GM23248 (cell line): ENCODE results near the gene ELMO1. TPM values are rescaled to one million over a fixed set of nuclear protein-coding genes. Genes with fewer than 3 reads are reported as not detected.

Source experiments
- DNase-seq: peaks from one replicate; pipeline ENCODE4 v3.0.0-alpha.2; 2015
- H2AFZ ChIP-seq: fragments of 200-600 bp; sonication (generic); 2 replicates; pipeline ENCODE4 v1.6.1; 2016; ENCODE audit warnings: antibody characterized with exemption
- H3F3A ChIP-seq: fragments of 200-600 bp; sonication (generic); 2 replicates; pipeline ENCODE4 v1.6.1; 2016; ENCODE audit warnings: mild to moderate bottlenecking, antibody characterized with exemption, mixed run types; ENCODE audit not compliant: insufficient read depth
- H3K27ac ChIP-seq: fragments of 200-600 bp; sonication (generic); 2 replicates; pipeline ENCODE4 v1.5.1; 2016; ENCODE audit warnings: mild to moderate bottlenecking
- H3K27me3 ChIP-seq: fragments of 200-600 bp; sonication (generic); replicated peaks from 2 replicates; pipeline ENCODE4 v1.6.1; 2016; ENCODE audit warnings: mild to moderate bottlenecking; ENCODE audit not compliant: insufficient read depth
- H3K36me3 ChIP-seq: fragments of 200-600 bp; sonication (generic); 2 replicates; pipeline ENCODE4 v1.6.1; 2016; ENCODE audit warnings: low read depth, mild to moderate bottlenecking
- H3K4me1 ChIP-seq: fragments of 200-600 bp; sonication (generic); 2 replicates; pipeline ENCODE4 v1.6.1; 2016; ENCODE audit warnings: mild to moderate bottlenecking; ENCODE audit not compliant: insufficient read depth
- H3K4me2 ChIP-seq: fragments of 200-600 bp; sonication (generic); one replicate; pipeline ENCODE4 v1.6.1; 2016; ENCODE audit warnings: mild to moderate bottlenecking; ENCODE audit not compliant: unreplicated experiment
- H3K4me3 ChIP-seq: fragments of 200-600 bp; sonication (generic); 2 replicates; pipeline ENCODE4 v1.5.1; 2016; ENCODE audit warnings: mild to moderate bottlenecking
- H3K79me2 ChIP-seq: fragments of 200-600 bp; sonication (generic); 2 replicates; pipeline ENCODE4 v1.6.1; 2016; ENCODE audit warnings: mild to moderate bottlenecking; ENCODE audit not compliant: insufficient read depth
- H3K9ac ChIP-seq: fragments of 200-600 bp; sonication (generic); 2 replicates; pipeline ENCODE4 v1.6.1; 2016; ENCODE audit warnings: mild to moderate bottlenecking
- H3K9me2 ChIP-seq: fragments of 200-600 bp; sonication (generic); 2 replicates; pipeline ENCODE4 v1.6.1; 2016; ENCODE audit warnings: mixed run types, mild to moderate bottlenecking, moderate library complexity; ENCODE audit not compliant: insufficient read depth
- H3K9me3 ChIP-seq: fragments of 200-600 bp; sonication (generic); one replicate; pipeline ENCODE4 v1.6.1; 2017; ENCODE audit warnings: low read depth
- H4K20me1 ChIP-seq: fragments of 200-600 bp; sonication (generic); 2 replicates; pipeline ENCODE4 v1.6.0; 2016; ENCODE audit not compliant: insufficient read depth
- EZH2 ChIP-seq: fragments of 200-600 bp; sonication (generic); IDR thresholded peaks from 2 replicates; pipeline ENCODE4 v1.6.1; 2018; ENCODE audit warnings: antibody characterized with exemption, mild to moderate bottlenecking; ENCODE audit not compliant: insufficient read depth, poor library complexity, severe bottlenecking
- EZH2phosphoT487 ChIP-seq: fragments of 200-600 bp; sonication (generic); IDR thresholded peaks from 2 replicates; pipeline ENCODE4 v1.6.1; 2018; ENCODE audit warnings: antibody characterized with exemption, moderate library complexity, mild to moderate bottlenecking, low read depth; ENCODE audit not compliant: insufficient read depth
- WGBS, 2 experiments: methylation state at CpG; one replicate each; pipeline ENCODE4 v1.1.6; 2015 to 2017; ENCODE audit warnings: low lambda C conversion rate in 2 of 2, low coverage in 1 of 2; ENCODE audit errors: missing lambda C conversion rate in 2 of 2; 5-methylcytosine and 5-hydroxymethylcytosine counted together
- in situ Hi-C: fragments of 300-500 bp; cut with MboI; formaldehyde crosslinking; loops from 2 replicates; pipeline ENCODE4 v1.15.0; 2020
- polyA plus RNA-seq: library from polyadenylated mRNA; unstranded; fragments of >200 nt; fragmentation: Nextera tagmentation; extraction: Ambion mirVana; gene quantifications from 2 replicates; pipeline ENCODE4 v1.2.1, GENCODE V29; 2016
- total RNA-seq: library from RNA; depleted of rRNA; stranded (reverse); fragments of >200 nt; shearing (Covaris generic); gene quantifications from 2 replicates; pipeline ENCODE4 v1.2.3, GENCODE V29; 2014

ELMO1 gene
- total and polyA plus RNA-seq, 2 experiments from 2014 or later, result not detected

DNA sequence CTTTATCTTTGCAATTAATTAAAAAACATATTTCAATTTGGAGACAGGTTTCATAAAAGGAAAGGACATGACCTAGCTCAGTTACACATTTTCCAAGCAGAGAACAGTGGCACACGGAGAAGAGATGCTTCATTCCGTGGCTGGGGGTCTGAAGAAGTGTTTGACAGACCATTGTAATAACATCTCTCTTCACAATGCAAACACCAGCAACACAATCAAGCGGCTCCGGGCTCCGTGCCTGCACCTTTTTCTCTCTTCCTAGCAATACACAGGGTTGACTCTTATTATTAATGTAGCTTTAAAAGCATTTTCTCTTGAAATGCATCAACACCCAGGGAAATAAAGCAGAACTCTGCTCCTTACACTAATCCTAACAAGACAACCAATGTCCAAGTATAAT is 463.3 kb downstream of the ELMO1 start:
- Histone ChIP-seq H3K36me3 (no peaks in the 10 kb centered on the region), H3K27me3 (peaks cover 30% of the 10 kb centered on the region), H3F3A (no peaks in the 10 kb centered on the region), H3K79me2 (no peaks in the 10 kb centered on the region), H3K9me3 (no peaks in the 10 kb centered on the region), H3K4me2 (no peak overlapping the region), H3K9ac (no peak overlapping the region), H3K4me3 (no peak overlapping the region), H3K9me2 (no peaks in the 10 kb centered on the region), H3K27ac (no peak overlapping the region), H2AFZ (no peak overlapping the region), H4K20me1 (no peaks in the 10 kb centered on the region), H3K4me1 (no peaks in the 10 kb centered on the region)
- TF ChIP-seq EZH2phosphoT487 (no peak), EZH2 (no peak)
- in situ Hi-C loops, result loop anchor here (10.0 kb wide), 1 partner anchor 199 kb away; no protein-coding TSS in a partner anchor
- no peak for DNase-seq
- 26 to 31% methylated on average over 5 of the region's 5 CpGs for WGBS, 2 experiments

DNA sequence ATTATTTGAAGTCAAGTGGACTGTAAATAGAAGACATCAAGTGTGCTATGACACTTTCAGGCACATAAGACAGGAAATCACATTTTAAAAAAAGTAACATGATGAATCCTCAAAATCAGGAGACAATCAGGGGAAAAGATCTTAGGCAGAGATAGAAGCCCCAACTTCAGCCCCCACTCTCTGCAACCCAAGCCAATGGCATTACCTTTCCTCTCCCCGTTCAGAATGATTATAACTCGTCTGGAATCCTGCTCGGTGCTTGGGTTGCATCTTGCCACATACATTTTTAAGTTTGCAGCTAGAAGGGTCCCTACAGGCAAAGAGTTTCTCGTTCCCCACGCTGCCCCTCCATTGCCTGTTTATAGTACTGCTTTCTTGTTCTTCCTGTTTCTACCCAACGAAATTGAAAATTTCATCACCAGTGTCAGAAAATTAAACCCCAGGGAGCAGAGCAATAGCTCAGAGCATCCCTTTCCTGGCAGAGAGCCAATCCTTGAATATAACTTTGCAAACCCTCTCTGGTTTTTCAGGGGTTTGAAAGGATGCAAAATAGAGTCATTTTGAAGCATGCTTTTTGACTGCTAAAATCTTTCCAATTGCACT is 463.9 kb downstream of the ELMO1 start:
- in situ Hi-C loops, result loop anchor here (10.0 kb wide), 1 partner anchor 200 kb away; no protein-coding TSS in a partner anchor
- H3K27ac ChIP-seq, result no peak overlapping the region
- 26 to 30% methylated on average over 6 of the region's 6 CpGs for WGBS, 2 experiments

DNA sequence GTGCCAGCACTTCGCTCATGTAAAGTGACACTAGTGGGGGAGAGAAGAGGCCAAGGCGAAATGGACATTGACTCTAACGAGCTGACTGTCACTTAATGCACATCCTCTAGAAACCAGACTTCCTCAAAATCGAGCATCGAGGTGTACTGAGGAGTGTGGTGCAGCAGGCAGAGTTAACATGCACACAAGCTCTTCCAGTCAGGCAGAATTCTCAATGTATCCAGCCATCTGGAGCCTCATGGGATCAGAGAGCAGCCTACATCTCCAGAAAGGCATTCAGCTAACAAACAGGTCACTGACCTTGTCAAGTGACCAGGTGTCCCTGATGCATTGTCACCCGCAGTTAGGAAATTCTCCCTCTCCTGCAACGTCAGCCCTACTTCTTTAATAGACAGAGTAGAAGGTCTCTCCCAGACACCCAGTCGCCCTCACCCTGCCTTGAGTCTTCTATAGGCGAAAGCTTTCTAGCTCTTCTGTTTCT is 464.6 kb downstream of the ELMO1 start:
- no peaks in the 10 kb centered on the region for H3K79me2 ChIP-seq
- H3K4me2 ChIP-seq, result no peak overlapping the region
- H3K9me3 ChIP-seq, result no peaks in the 10 kb centered on the region
- no peak overlapping the region for H3K9ac ChIP-seq
- TF ChIP-seq EZH2 (no peak), EZH2phosphoT487 (no peak)
- no peaks in the 10 kb centered on the region for H3K9me2 ChIP-seq
- H3K27me3 ChIP-seq, result peaks cover 23% of the 10 kb centered on the region
- H3K4me1 ChIP-seq, result no peaks in the 10 kb centered on the region
- H4K20me1 ChIP-seq, result no peaks in the 10 kb centered on the region
- no peak overlapping the region for H3K27ac ChIP-seq
- DNase-seq, result no peak
- no peaks in the 10 kb centered on the region for H3K36me3 ChIP-seq
- in situ Hi-C loops, result loop anchor here (10.0 kb wide), 1 partner anchor 201 kb away; no protein-coding TSS in a partner anchor
- 42 to 47% methylated on average over 9 of the region's 9 CpGs for WGBS, 2 experiments
- no peak overlapping the region for H2AFZ ChIP-seq
- no peak overlapping the region for H3K4me3 ChIP-seq
- no peaks in the 10 kb centered on the region for H3F3A ChIP-seq

More for the DNA sequence above, 463.9 kb downstream of the ELMO1 start:
- H3K27me3 ChIP-seq, result peaks cover 30% of the 10 kb centered on the region
- no peak overlapping the region for H3K4me3 ChIP-seq
- no peak for DNase-seq
- no peaks in the 10 kb centered on the region for H3K4me1 ChIP-seq
- H3K9me2 ChIP-seq, result no peaks in the 10 kb centered on the region
- no peak overlapping the region for H2AFZ ChIP-seq
- no peaks in the 10 kb centered on the region for H3K79me2 ChIP-seq
- no peaks in the 10 kb centered on the region for H3K9me3 ChIP-seq
- no peaks in the 10 kb centered on the region for H3K36me3 ChIP-seq
- H3K4me2 ChIP-seq, result no peak overlapping the region
- H3K9ac ChIP-seq, result no peak overlapping the region
- no peak for TF ChIP-seq EZH2
- no peak for TF ChIP-seq EZH2phosphoT487
- H4K20me1 ChIP-seq, result no peaks in the 10 kb centered on the region
- no peaks in the 10 kb centered on the region for H3F3A ChIP-seq

- no peak overlapping the region for H3K4me2 ChIP-seq
- H3K27ac ChIP-seq, result no peak overlapping the region
- H3K79me2 ChIP-seq, result no peaks in the 10 kb centered on the region
- H3K4me1 ChIP-seq, result no peaks in the 10 kb centered on the region
- no peak overlapping the region for H3K4me3 ChIP-seq
- H3K27me3 ChIP-seq, result peaks cover 20% of the 10 kb centered on the region
- no peak overlapping the region for H2AFZ ChIP-seq
- in situ Hi-C loops, result loop anchor here (10.0 kb wide), 1 partner anchor 202 kb away; no protein-coding TSS in a partner anchor
- H3K9me2 ChIP-seq, result no peaks in the 10 kb centered on the region
- H4K20me1 ChIP-seq, result no peaks in the 10 kb centered on the region
- no peaks in the 10 kb centered on the region for H3F3A ChIP-seq
- WGBS, 2 experiments, result 28 to 43% methylated on average over 3 of the region's 3 CpGs
- H3K36me3 ChIP-seq, result no peaks in the 10 kb centered on the region
- TF ChIP-seq EZH2phosphoT487 (no peak), EZH2 (no peak)
- no peak for DNase-seq
- no peaks in the 10 kb centered on the region for H3K9me3 ChIP-seq
- H3K9ac ChIP-seq, result no peak overlapping the region
Observed at GRCh38 chr7:36982766-36983165, 465.9 kb downstream of the ELMO1 start.
